Lower leg skin (tissue), 4 donors: ENCODE data around the gene PALLD. TPM values are rescaled to one million over a fixed set of nuclear protein-coding genes. Genes with fewer than 3 reads are reported as not detected.
A peak's percentile ranks its signal among the peaks of the same experiment; 100 is the strongest.

Source experiments
- DNase-seq, 2 donors: peaks; one replicate each; pipeline ENCODE4 v3.0.0-alpha.2; 2019; ENCODE audit warnings: low spot score in 2 of 2
- H3K4me3 ChIP-seq: fragments of 200-600 bp; sonication (generic); 2 replicates; pipeline ENCODE4 v1.5.1; 2017; ENCODE audit warnings: mild to moderate bottlenecking, low read depth; ENCODE audit not compliant: poor library complexity, severe bottlenecking
- CTCF ChIP-seq, 3 donors: fragments of 450-650 bp; IDR thresholded peaks; one replicate each; pipeline ENCODE4 v1.5.1; 2016; ENCODE audit warnings: antibody characterized with exemption in 3 of 3, mild to moderate bottlenecking in 3 of 3, moderate library complexity in 2 of 3
- POLR2A ChIP-seq, 2 donors: fragments of 450-650 bp; IDR thresholded peaks; one replicate each; pipeline ENCODE4 v1.6.1; 2016 to 2017; ENCODE audit warnings: antibody characterized with exemption in 2 of 2, mild to moderate bottlenecking in 1 of 2, moderate library complexity in 1 of 2
- WGBS, 2 donors: methylation state at CpG; one replicate each; pipeline ENCODE4 v1.1.5; 2018; 5-methylcytosine and 5-hydroxymethylcytosine counted together
- intact Hi-C: fragments of 100-400 bp; cut with DNase I; formaldehyde crosslinking; loops from one replicate; pipeline ENCODE4 v1.15.0; 2023; ENCODE audit warnings: low total_unique reads
- total RNA-seq, 4 donors: library from RNA; depleted of rRNA; stranded (reverse); fragments of >200 nt; gene quantifications; one replicate each; pipeline ENCODE4 v1.1.0, GENCODE V29; 2016

Gene PALLD
- total RNA-seq, 4 donors from 2014 or later: 46.1 to 103 (median 77.6) TPM

GRCh38 chr4:168499241-168499640 lies 2.4 kb downstream of the PALLD start:
- no peak for DNase-seq
- TF ChIP-seq POLR2A (IDR thresholded peaks at IDR 0.05) (no peak), CTCF (IDR thresholded peaks at IDR 0.05) (no peak)
- H3K4me3 ChIP-seq: no peak overlapping the region
- intact Hi-C loops: no loop called here

- H3K4me3 ChIP-seq: no peak overlapping the region
These were observed 4.6 kb downstream of the PALLD start for GRCh38 chr4:168501407-168501806.

GRCh38 chr4:168502861-168503260 lies 6.0 kb downstream of the PALLD start:
- TF ChIP-seq POLR2A (IDR thresholded peaks at IDR 0.05): no peak
- no peak for TF ChIP-seq CTCF (IDR thresholded peaks at IDR 0.05)
- H3K4me3 ChIP-seq: no peak overlapping the region
- DNase-seq: no peak
- intact Hi-C loops: no loop called here
- WGBS, 2 donors: 59 to 74% methylated on average over 6 of the region's 6 CpGs

More at GRCh38 chr4:168501407-168501806, 4.6 kb downstream of the PALLD start:
- no peak for DNase-seq
- TF ChIP-seq CTCF (IDR thresholded peaks at IDR 0.05): no peak
- TF ChIP-seq POLR2A (IDR thresholded peaks at IDR 0.05): no peak
- intact Hi-C loops: no loop called here
- 91 to 92% methylated on average over 3 of the region's 3 CpGs for WGBS, 2 donors

DNA sequence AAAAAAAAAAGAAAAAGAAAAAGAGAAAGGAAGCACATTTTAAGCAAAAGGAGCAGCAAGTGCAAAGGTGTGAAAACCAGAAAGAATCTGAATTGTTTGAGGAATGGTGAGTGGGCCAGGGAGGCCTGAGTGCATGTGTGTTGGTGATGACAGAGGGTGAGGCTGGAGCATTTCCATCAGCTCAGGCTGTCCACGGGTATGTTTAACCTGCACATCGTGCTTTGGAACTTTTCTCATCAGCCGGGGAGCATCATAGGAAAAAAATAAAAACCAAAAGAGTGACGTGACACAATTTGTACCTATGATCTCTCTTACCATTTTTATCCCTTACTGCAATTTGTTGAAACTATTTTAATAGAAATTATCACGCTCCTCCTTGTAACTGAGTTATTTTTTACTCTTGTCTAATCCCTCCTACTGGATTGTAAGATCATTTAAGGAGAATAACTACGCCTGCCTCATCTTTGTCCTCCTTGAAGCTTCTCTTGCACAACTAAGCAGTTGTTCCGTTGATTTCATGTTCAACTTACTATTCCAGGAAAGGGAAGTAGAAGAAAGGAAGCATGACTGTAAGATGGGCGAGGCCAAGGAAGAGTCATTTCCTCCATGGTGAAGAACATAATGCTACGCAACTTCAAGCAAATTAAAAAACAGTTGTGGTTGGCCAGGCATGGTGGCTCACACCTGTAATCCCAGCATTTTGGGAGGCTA lies 7.0 kb downstream of the PALLD start:
- no peak for TF ChIP-seq CTCF (IDR thresholded peaks at IDR 0.05)
- no peak for TF ChIP-seq POLR2A (IDR thresholded peaks at IDR 0.05)
- DNase-seq: peak in 1 of 2 donors; percentile 29
- intact Hi-C loops: no loop called here
- H3K4me3 ChIP-seq: no peak overlapping the region
- WGBS, 2 donors: 80 to 87% methylated on average over 9 of the region's 9 CpGs

- H3K4me3 ChIP-seq: no peak overlapping the region
- TF ChIP-seq CTCF (IDR thresholded peaks at IDR 0.05): no peak
- no peak for TF ChIP-seq POLR2A (IDR thresholded peaks at IDR 0.05)
- intact Hi-C loops: no loop called here
- no peak for DNase-seq
- 78 to 97% methylated on average over 3 of the region's 3 CpGs for WGBS, 2 donors
These were observed 7.7 kb downstream of the PALLD start for GRCh38 chr4:168504526-168504925.

DNA sequence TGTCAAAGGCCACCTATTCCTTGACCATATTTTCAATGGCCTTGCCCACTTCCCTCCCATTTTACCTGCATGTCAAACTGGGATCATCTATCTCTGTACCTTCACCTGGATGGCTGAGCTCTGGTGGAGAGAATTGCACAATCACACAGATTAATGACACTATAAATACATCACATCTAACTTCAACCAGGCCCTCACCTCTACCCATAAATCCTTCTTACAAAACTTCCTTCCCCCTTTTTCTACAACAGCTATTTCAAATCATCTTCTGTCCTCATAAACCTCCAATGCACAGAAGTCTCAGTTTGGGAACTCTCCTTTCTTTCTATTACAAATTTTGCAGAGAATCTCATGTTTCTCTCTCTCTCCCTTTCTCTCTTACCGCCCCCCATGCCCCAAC lies 9.2 kb downstream of the PALLD start:
- H3K4me3 ChIP-seq: no peak overlapping the region
- intact Hi-C loops: no loop called here
- no peak for DNase-seq
- TF ChIP-seq CTCF (IDR thresholded peaks at IDR 0.05) (no peak), POLR2A (IDR thresholded peaks at IDR 0.05) (no peak)
- 76 to 83% methylated on average over 1 of the region's 1 CpG for WGBS, 2 donors
